Femur (tissue), 1 donor: ENCODE data around the gene HOMER3.
"Not testable (repeated sequence)": the region's sequence is repeated elsewhere in the genome, so short reads cannot be mapped to it uniquely, and the experiment has no call there.

Experiments
- DNase-seq: peaks from one replicate; pipeline ENCODE4 v3.0.0-alpha.2; 2017

HOMER3 gene

DNA sequence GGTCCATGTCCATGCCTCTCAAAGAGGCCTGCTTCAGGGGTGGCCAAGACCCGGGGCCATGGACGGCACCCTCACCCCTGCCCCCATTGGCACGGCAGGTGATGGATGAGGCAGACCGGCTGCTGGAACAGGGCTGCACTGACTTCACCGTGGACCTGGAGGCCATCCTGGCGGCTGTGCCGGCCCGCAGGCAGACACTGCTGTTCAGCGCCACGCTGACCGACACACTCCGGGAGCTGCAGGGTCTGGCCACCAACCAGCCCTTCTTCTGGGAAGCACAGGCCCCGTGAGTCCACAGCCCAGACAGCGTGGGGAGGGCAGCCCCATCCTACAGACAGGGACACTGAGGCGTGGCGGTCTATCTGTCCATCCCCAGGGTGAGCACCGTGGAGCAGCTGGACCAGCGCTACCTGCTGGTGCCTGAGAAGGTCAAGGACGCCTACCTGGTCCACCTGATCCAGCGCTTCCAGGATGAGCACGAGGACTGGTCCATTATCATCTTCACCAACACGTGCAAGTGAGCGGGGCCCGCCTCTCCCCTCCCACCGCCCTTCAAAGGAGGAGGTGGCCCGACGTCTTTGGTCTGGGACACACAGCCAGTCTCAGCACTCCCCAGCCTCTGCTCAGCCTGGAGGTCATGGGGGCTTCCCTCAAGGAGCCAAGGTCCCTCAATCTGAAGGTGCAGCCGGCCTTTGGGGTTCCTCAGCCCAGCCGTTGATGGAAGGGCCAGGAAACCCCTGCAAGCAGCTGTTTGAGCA is 18.6 kb downstream of the HOMER3 start:
- DNase-seq: peak; percentile 22

DNA sequence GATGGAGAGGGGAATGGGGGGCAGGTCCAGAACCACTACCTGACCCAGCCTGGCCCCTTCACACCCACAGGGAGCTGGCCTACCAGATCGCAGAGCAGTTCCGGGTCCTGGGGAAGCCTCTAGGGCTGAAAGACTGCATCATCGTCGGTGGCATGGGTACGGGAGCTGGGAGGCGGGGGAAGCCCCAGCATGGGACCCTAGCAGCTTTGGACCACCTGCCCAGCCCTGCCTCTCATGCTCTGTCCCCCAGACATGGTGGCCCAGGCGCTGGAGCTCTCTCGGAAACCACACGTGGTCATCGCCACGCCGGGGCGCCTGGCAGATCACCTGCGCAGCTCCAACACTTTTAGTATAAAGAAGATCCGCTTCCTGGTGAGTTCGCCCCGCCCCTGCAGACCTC is 19.4 kb downstream of the HOMER3 start:
- DNase-seq: peak; percentile 14

DNA sequence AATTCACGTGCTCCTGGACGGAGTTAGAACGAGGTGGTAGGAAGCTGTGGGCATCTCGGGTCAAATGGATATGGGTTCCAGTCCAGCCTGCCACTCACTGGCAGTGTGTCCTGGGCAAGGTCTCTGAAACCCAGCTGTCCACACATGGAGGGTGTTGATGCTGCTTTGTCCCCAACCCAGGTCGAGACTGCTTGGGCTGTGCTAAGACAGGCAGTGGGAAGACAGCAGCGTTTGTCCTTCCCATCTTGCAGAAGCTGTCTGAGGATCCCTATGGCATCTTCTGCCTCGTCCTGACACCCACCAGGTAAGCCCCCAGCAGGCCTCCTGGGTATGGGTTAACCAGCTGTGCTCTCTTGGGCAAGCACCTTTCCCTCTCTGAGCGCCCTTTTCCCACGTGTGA is 20.6 kb downstream of the HOMER3 start:
- DNase-seq: peak; percentile 19

DNA sequence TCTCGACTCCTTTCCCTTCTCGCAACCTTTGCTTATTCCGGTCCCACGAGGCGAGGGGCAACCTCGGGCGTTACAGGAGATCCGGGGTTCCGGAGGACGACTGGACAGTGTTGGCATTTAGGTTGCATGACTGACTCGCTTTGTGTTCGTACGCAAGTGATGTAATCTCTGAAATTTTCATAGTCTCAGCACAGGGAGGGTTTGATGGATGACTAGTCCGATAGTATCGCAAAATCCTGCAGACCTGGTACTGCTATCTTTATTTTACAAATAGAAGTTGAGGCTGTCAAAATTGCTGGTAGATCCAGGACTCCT is 21.2 kb downstream of the HOMER3 start:
- no peak for DNase-seq

DNA sequence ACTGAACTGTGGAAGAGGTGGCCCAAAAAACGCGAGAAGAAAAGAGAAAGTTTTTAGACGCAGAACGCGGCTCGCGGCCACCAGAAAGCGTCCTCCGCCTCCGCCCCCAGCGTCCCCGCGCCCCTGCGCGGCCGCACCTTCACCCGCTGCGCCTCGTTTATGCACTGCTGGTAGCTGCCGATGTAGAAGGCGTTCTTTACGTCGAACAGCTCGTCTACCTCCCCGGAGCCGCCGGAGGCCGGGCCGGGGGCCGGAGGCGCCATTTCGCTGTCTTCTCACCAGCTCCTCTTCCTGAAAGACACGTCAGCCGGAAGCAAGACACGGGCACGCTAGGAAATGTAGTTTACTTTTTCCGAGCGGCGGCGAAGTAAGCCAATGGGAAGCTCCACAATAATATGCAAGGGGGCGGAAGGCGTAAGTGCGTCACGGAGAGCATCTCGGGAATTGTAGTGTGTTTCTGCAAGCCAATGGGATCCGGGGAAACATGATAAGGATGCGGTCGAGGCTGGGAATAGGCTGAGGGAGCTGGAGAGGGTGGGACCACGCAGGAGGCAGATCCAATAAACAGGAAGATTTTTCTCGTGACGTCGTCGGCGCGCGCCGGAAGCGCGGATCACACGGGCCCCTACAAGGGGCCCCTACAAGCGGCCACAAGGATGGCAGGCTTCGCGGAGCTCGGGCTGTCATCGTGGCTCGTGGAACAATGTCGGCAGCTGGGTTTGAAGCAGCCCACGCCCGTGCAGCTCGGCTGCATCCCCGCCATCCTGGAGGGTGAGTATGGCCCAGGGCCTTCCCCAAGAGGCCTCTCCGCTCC is 21.7 kb downstream of the HOMER3 start, which contains the start of the genes COPE and DDX49:
Gene COPE (minus strand): TSS at position 302 of the 814 bp plus-strand sequence. CDS start 39 bp downstream, at position 263.
Gene DDX49 (plus strand): TSS at position 630 of the 814 bp plus-strand sequence. CDS start 27 bp downstream, at position 657.
- DNase-seq: peak; percentile 99

DNA sequence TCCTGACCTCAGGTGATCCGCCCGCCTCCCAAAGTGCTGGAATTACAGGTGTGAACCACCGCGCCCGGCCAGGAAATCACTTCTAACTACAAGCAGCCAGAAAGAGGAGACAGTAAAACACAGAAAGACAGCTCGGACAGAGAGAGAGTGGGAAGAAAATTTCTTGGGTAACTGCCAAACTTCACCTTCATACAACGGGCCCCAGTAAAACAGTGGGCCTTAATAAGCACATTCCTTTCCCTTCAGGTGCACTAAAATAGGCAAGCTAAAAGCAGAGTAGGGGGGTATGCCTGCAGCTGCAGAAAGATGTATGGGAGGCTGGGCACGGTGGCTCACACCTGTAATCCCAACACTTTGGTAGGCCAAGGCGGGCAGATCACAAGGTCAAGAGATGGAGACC is 23.4 kb downstream of the HOMER3 start:
- DNase-seq: not testable (repeated sequence)

DNA sequence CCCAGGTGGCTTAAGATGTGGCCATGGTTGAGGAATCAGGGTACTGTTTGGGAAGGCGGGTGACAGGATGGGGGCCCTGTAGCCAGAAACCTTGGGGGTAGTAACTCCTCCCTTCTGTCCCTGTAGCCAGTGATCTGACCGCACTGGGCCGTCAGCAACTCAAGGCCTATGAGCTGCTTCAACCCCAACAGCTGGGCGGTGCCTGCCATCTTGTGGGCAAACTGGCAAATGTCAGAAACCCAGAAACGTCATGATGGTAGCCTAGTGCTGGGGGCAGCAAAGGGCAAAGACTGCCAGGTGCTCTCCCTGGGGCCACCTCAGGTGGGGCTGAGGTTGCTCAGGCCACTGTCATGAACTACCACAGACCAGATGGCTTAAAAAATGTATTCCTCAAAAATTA is 25.4 kb downstream of the HOMER3 start:
- peak; percentile 57 for DNase-seq

DNA sequence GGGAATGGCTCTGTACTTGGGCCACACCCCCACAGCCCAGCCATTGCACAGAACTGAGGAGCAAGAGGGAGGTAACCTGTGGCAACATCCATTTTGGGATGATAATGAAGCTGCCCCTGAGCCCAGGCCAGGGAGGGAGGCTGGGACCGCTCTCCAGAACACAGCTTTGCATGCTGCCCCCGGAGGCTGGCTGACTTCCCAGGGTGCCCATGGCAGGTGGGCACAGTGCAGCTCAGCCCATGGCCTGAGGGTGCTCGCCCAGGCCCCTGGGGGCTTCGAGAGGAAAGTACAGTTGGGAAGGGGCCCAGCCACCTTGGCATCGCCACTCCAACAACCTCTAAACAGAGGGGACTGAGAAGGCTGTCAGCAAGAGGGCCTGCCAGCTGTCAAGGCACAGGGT is 27.6 kb downstream of the HOMER3 start:
- no peak for DNase-seq

DNA sequence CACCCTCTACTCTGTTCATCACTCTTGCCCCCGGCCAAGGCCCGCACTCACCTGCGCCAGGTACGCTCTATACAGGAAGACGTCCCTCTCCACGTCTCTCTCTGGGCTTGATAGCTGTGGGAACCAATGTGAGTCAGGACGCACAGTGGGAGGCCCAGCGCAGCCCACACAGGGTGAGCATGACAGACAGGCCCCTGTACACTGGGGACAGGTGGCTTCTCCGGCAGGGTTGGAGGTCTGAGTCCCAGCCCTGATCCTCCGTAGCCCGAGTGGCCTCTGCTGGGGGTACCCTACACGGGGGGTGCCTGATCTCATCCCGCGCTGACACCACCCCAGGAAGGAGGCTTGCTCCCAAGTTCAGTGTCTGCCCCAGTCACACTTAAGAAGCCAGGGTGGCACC is 28.1 kb downstream of the HOMER3 start:
- no peak for DNase-seq

DNA sequence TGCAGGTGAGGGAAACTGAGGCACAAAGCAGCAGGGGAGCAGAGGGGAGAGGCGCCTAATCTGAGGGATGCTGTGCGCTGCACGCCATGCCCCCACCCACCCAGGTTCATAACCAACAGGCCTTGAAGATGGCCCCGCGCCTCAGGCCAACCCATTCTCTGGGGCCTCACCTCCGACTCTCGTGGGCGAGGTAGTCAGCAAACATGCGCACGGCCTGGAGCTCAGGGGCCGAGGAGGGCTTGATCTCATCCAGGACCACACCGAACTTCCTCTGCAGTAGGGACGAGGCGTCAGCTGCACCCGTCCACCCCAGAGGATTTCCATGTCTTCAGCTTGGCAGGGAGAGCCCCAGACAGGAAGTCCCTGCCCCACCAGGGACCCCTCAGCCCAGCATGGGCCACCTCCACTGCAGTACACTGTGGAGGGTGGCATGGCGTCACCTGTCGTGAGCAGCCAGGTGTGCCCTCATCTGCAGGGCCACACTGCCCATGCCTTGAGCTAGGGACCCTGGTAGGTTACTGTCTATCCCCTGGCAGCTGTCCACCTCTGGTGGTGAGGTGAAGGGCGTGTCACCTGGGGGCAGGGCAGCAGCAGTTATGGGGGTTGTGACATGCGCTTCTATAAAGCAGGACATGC is 30.1 kb downstream of the HOMER3 start:
- DNase-seq: no peak

DNA sequence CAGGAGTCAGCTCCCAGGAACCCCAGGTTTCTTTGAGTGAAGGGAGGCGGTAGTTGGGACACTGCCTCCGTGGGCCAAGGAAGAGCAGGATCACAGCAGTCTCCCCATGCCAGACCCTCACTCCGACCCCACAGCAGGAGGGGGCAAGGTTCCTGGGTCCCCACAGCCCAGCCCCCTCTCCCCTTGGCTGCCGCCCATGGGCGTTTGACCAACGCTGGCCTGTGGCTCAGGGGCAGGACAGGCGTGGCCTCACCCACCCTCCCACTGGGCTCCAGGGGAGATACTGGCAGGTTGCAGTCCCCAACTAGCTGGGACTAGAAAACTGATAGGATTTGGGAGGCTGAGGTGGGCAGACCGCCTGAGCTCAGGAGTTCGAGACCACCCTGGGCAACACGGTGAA is 31.0 kb downstream of the HOMER3 start:
- no peak for DNase-seq

DNA sequence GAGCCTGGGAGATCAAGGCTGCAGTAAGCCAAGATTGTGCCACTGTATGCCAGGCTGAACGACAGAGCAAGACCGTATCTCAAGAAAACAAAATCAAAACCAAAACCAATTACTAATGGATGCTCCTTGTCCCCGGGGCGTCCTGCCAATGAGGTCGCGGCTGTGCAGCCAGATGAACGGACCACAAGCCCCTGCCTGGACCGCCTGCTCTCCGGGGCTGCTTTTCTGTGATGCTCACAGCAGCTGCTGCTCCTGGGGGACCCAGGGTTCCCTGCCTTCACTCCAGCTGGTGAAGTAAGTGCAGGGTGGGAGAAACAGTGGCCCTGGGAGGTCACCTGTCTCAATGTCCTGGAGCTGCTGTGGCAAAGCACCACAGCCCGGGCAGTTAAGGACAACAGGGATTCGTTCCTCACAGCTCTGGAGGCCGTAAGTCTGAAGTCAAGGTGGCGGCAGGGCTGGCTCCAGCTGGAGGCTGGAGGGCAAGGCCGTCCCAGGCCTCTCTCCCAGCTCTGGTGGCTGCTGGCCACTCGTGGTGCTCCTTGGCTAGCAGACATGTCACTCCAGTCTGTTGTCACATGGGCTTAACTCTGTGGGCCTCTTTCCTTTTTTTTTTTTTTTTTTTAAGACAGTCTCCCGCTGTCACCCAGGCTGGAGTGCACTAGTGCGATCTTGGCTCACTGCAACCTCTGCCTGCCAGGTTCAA is 31.9 kb downstream of the HOMER3 start:
- no peak for DNase-seq

DNA sequence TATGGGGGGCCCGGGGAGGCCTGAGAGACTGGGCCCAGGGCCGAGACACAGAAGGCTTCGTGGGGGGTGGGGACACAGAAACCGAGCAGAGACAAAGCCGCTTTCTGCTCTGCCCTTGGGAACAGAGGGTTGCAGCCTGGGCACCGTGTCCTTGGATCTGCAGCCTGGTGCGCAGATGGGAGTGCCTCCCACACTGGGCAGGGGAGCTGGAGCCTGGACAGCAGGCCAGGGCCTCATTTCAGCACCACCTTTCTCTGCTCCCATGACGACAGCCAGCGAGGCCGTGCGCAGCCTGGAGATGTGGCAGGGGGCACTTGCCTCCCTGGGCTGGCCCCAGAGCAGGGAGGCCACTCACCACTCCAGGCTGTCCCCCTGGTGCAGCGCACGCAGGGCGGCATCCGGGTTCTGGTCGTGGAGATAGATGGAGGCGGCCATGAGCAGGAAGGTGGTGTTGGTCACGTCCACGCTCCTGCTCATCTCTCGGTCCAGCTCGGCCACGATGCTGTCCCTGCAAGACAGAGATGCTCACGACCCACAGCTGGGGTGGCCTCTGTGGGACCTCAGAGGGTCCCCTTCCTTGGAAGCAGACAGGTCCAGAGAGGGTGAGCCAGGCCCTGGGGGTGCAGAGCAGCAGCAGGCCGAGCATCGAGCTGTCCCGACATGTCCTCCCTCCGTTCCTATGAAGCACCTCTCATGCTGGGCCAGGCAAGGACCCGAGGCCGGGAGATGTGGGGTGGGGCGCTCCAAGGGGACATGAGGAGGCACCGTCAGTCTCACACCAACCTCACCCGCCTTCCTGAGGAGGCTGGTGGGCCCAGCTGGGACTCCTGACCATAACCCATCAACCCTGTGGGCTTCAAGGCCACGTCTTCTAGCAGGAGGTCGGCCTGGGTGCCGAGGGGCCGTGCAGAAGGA is 34.2 kb downstream of the HOMER3 start:
- no peak for DNase-seq

DNA sequence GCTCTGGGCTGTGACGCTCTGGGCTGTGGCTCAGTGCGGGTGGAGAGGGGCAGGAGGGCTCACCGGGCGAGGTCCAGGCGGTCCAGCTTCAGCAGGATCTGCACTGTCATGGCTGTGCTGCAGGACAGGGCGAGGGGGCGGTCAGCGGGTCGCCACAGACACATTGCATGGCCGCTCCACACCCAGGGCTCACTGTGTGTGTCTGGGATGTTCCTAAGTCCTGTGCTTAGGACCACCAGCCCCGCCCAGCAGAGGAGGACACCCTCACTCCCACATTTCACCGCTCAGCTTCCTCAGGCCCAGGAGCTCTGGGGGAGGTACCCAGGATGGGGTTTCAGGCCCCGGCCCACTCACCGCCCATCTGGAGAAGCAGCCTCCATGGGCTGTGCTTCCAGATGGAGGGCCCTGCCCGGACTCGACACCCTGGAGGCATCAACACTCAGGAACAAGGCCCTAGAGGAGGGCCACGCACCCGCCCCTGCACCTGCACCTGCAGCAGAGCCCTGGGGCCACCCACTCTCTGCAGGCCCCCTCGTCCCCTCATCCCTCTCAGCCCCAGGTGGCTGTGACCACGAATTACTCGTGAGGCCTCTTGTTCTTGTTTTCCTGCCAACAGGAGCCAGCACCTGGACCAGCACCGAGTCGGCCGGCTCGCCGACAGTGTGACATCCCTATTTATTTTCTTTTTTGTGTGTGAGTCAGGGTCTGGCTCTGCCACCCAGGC is 35.3 kb downstream of the HOMER3 start:
- no peak for DNase-seq

DNA sequence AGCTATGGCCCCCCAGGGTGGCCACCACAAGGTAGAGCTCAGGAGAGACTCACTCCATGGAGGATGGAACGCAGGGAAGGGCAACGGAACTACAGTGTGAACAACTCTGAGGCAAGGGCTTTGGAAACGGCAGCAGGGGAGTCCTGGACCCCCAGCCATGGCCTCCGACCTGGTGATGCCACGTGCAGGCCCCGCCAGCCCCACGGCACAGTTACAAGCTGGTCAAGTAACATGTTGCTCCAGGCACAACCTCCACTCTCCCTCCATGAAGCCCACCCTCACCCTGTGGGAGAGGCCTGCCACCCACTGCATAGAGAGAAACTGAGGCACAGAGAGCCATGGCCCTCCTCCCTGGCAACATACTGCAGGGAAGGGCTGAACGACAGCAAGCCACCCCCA is 36.0 kb downstream of the HOMER3 start:
- DNase-seq: no peak

DNA sequence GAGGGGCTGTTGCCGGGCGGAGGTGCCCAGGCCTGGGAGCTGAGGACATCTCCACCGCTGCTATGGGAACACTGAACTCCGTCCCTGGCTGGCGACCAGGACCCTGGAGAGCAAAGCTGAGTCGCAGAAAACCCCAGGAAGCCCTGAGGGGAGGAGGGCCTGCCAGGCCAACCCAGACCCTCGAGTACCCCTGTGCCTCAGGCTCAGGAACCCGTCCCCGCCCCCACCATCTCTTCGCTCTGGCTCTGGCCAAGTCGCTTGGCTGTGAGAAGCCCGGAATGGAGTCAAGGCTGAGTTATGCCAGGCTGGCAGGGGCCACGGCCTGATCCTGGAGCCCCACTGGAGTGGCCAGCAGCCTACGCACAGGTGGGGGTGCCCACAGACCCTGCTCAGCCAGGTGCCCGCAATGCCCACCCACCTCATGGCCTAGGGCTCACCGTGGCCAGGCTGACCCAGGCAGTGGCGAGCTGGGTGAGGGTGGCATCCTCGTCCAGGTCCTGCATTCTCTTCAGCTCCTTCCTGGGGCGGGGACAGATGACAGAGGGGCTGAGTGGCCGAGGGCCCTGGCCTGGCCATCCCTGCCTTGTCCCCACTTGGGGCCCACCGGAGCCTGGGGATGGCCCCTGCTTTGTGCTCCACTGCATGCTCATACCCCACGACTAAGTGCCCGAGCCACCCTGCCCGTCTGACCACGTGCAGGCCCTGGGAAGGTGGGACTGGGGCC is 36.5 kb downstream of the HOMER3 start:
- DNase-seq: no peak

DNA sequence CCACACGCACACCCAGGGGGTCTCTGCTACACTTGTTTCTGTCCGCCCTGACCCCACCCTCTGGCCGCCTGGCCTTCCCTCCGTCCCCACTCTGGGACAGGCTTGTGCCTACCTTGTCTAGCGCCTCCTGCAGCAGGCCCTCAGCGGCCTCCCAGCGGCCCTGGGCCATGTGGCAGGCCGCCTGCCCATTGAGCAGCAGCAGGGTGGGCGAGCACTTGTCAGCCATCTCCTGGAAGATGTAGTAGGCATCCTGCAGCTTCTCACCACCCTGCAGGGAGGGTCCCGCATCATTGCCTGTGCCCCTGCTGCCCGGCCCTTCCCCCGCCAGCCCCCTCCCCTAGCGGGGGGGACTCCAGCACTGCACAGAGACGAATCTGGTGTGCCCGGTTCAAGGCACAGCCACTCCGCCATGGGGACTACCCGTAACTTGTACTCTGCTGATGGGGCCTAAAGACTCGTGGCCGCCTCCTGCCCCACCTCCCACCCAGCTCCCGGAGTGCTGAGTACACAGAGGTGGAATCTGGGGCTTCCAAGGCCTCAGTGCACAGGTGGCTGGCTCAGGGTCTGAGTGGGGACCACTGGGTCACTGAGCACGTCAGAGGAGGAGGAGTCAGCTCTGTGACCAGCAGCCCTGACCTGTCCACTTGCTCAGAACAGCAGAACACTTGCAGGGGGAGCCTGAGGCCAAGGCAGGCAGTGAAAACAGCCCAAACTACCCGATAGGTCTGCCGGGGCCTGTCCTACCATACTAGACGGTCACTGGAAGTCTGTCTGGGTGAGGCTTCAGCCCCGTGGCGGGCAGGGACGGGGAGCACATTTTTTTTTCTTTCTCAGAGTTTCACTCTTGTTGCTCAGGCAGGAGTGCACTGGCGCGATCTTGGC is 37.6 kb downstream of the HOMER3 start:
- DNase-seq: no peak

DNA sequence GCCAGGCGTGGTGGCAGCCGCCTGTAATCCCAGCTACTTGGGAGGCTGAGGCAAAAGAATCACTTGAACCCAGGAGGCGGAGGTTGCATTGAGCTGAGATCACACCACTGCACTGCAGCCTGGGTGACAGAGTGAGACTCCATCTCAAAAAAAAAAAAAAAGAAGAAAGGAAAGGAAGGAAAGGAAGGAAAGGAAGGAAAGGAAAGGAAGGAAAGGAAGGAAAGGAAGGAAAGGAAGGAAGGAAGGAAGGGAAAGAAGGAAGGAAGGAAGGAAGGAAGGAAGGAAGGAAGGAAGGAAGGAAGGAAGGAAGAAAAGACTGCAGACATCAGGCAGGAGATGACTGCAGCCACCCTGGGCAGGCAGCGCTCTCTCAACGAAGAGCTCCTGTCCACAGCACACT is 38.5 kb downstream of the HOMER3 start:
- DNase-seq: not testable (repeated sequence)

DNA sequence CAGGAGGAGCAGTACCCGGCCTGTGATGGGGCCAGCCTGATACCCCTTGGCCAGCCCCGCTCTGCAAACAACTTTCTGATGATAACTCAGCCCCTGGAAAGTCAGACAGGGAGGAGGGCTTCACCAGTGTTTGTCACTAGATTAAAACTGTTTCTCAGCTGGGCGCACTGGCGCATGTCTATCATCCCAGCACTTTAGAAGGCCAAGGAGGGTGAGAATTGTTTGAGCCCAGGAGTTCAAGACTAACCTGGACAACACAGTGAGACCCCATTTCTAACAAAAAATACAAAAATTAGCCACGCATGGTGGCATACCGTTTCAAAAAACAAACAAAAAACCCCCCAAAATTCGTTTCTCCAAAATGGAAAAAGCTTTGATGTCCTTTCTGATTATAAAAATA is 39.5 kb downstream of the HOMER3 start:
- DNase-seq: no peak
